Measurements from ENCODE around the gene GRPEL2.

Gene GRPEL2

GRCh38 chr5:149333711-149334443 is 11.4 kb upstream of the GRPEL2 start:
- no peak for TF ChIP-seq EZH2phosphoT487 (IDR thresholded peaks at IDR 0.05; ENCODE audit: low read depth)
- no peak for TF ChIP-seq CTCF (IDR thresholded peaks at IDR 0.05; ENCODE audit: low read depth, low read length)
- Histone ChIP-seq H3K9ac (ENCODE audit: low read length) (no peak overlapping the region), H3K9me3 (ENCODE audit: insufficient read depth, low read length) (no peaks in the 10 kb centered on the region), H3K36me3 (replicated peaks; ENCODE audit: low read depth, low read length) (no peaks in the 10 kb centered on the region), H3K4me3 (ENCODE audit: low read length) (no peak overlapping the region), H3K27ac (ENCODE audit: low read length) (no peak overlapping the region), H3K4me2 (ENCODE audit: low read length) (no peak overlapping the region), H2AFZ (ENCODE audit: low read depth, low read length) (no peak overlapping the region), H3K27me3 (ENCODE audit: low read depth, low read length) (no peaks in the 10 kb centered on the region), H4K20me1 (ENCODE audit: insufficient read depth, low read length) (no peaks in the 10 kb centered on the region), H3K79me2 (ENCODE audit: low read length) (no peaks in the 10 kb centered on the region), H3K4me1 (ENCODE audit: low read length) (no peaks in the 10 kb centered on the region)

- no peak overlapping the region for H2AFZ ChIP-seq (ENCODE audit: low read depth, low read length)
- no peaks in the 10 kb centered on the region for H3K36me3 ChIP-seq (replicated peaks; ENCODE audit: low read depth, low read length)
- no peaks in the 10 kb centered on the region for H3K4me1 ChIP-seq (ENCODE audit: low read length)
- no peak overlapping the region for H3K27ac ChIP-seq (ENCODE audit: low read length)
- H3K79me2 ChIP-seq (ENCODE audit: low read length) = no peaks in the 10 kb centered on the region
- TF ChIP-seq CTCF (IDR thresholded peaks at IDR 0.05; ENCODE audit: low read depth, low read length) = no peak
- TF ChIP-seq EZH2phosphoT487 (IDR thresholded peaks at IDR 0.05; ENCODE audit: low read depth) = no peak
- H3K9me3 ChIP-seq (ENCODE audit: insufficient read depth, low read length) = no peaks in the 10 kb centered on the region
- no peak overlapping the region for H3K4me3 ChIP-seq (ENCODE audit: low read length)
- no peaks in the 10 kb centered on the region for H4K20me1 ChIP-seq (ENCODE audit: insufficient read depth, low read length)
- H3K4me2 ChIP-seq (ENCODE audit: low read length) = no peak overlapping the region
- H3K9ac ChIP-seq (ENCODE audit: low read length) = no peak overlapping the region
- H3K27me3 ChIP-seq (ENCODE audit: low read depth, low read length) = no peaks in the 10 kb centered on the region
Observed at GRCh38 chr5:149337736-149338135, 7.6 kb upstream of the GRPEL2 start.

- TF ChIP-seq EZH2phosphoT487 (IDR thresholded peaks at IDR 0.05; ENCODE audit: low read depth) = no peak
- Histone ChIP-seq H3K4me2 (ENCODE audit: low read length) (no peak overlapping the region), H3K9ac (ENCODE audit: low read length) (no peak overlapping the region), H3K4me3 (ENCODE audit: low read length) (no peak overlapping the region), H3K79me2 (ENCODE audit: low read length) (no peaks in the 10 kb centered on the region), H3K4me1 (ENCODE audit: low read length) (no peaks in the 10 kb centered on the region), H3K36me3 (replicated peaks; ENCODE audit: low read depth, low read length) (no peaks in the 10 kb centered on the region), H2AFZ (ENCODE audit: low read depth, low read length) (no peak overlapping the region), H3K27me3 (ENCODE audit: low read depth, low read length) (no peaks in the 10 kb centered on the region), H3K9me3 (ENCODE audit: insufficient read depth, low read length) (no peaks in the 10 kb centered on the region), H3K27ac (ENCODE audit: low read length) (no peak overlapping the region), H4K20me1 (ENCODE audit: insufficient read depth, low read length) (no peaks in the 10 kb centered on the region)
Observed at GRCh38 chr5:149338364-149338763, 6.9 kb upstream of the GRPEL2 start.

GRCh38 chr5:149340920-149341319 is 4.4 kb upstream of the GRPEL2 start:
- no peaks in the 10 kb centered on the region for H4K20me1 ChIP-seq (ENCODE audit: insufficient read depth, low read length)
- no peak overlapping the region for H3K4me3 ChIP-seq (ENCODE audit: low read length)
- H2AFZ ChIP-seq (ENCODE audit: low read depth, low read length) = no peak overlapping the region

More at GRCh38 chr5:149340920-149341319, 4.4 kb upstream of the GRPEL2 start:
- Histone ChIP-seq H3K27me3 (ENCODE audit: low read depth, low read length) (no peaks in the 10 kb centered on the region), H3K4me1 (ENCODE audit: low read length) (peaks cover 5% of the 10 kb centered on the region), H3K79me2 (ENCODE audit: low read length) (peaks cover 6% of the 10 kb centered on the region), H3K9ac (ENCODE audit: low read length) (no peak overlapping the region), H3K4me2 (ENCODE audit: low read length) (no peak overlapping the region), H3K9me3 (ENCODE audit: insufficient read depth, low read length) (no peaks in the 10 kb centered on the region), H3K36me3 (replicated peaks; ENCODE audit: low read depth, low read length) (no peaks in the 10 kb centered on the region), H3K27ac (ENCODE audit: low read length) (no peak overlapping the region)
- TF ChIP-seq CTCF (IDR thresholded peaks at IDR 0.05; ENCODE audit: low read depth, low read length) = no peak
- TF ChIP-seq EZH2phosphoT487 (IDR thresholded peaks at IDR 0.05; ENCODE audit: low read depth) = no peak

All from OCI-LY3 (cell line).